Progenitor cell of endocrine pancreas (in vitro differentiated cells): Measurements from ENCODE around the gene MPZL3. TPM values are rescaled to one million over a fixed set of nuclear protein-coding genes. Genes with fewer than 3 reads are reported as not detected.

Source experiments
- DNase-seq: peaks from one replicate; pipeline ENCODE4 v3.0.0; 2021; ENCODE audit warnings: low spot score; ENCODE audit not compliant: unreplicated experiment
- H3K27ac Mint-ChIP-seq: 2 replicates; pipeline ENCODE4 v1.8.0; 2021; ENCODE audit warnings: mild to moderate bottlenecking, moderate library complexity, mixed read lengths
- H3K27me3 Mint-ChIP-seq: 2 replicates; pipeline ENCODE4 v1.8.0; 2021; ENCODE audit warnings: mixed read lengths
- H3K36me3 Mint-ChIP-seq: 2 replicates; pipeline ENCODE4 v1.8.0; 2022; ENCODE audit warnings: mixed read lengths; ENCODE audit not compliant: insufficient read depth
- H3K4me1 Mint-ChIP-seq: 2 replicates; pipeline ENCODE4 v1.8.0; 2021; ENCODE audit warnings: low read depth, mixed read lengths
- H3K4me3 Mint-ChIP-seq: 2 replicates; pipeline ENCODE4 v1.8.0; 2021; ENCODE audit warnings: low read depth, mild to moderate bottlenecking, moderate library complexity, mixed read lengths
- H3K9me3 Mint-ChIP-seq: 2 replicates; pipeline ENCODE4 v1.8.0; 2021; ENCODE audit warnings: low read depth, mixed read lengths
- long read RNA-seq: library from polyadenylated mRNA; unstranded; transcript quantifications from one replicate; pipeline ENCODE4 v2.0.0, GENCODE V29; 2020
- total RNA-seq: library from RNA; stranded (reverse); gene quantifications from 2 replicates; pipeline ENCODE4 v1.2.1, GENCODE V29; 2021
- TF ChIP-seq, protein P1 (sequence below): fragments of 200-600 bp; sonication (generic); IDR thresholded peaks from one replicate; pipeline ENCODE4 v1.5.0; 2021; ENCODE audit warnings: antibody characterized with exemption, mild to moderate bottlenecking; ENCODE audit not compliant: unreplicated experiment

MPZL3 gene, protein sequence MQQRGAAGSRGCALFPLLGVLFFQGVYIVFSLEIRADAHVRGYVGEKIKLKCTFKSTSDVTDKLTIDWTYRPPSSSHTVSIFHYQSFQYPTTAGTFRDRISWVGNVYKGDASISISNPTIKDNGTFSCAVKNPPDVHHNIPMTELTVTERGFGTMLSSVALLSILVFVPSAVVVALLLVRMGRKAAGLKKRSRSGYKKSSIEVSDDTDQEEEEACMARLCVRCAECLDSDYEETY
- 6.3 and 7.4 TPM in 2 replicates for total RNA-seq
- long read RNA-seq, transcript MPZL3-201 (6 exons, 3,968 nt) = major isoform, 5 of 15 reads
- long read RNA-seq, partial matches to known transcripts = 1 of 15 reads
- long read RNA-seq, other reads (novel, unspliced or antisense) = 6 of 15 reads

DNA sequence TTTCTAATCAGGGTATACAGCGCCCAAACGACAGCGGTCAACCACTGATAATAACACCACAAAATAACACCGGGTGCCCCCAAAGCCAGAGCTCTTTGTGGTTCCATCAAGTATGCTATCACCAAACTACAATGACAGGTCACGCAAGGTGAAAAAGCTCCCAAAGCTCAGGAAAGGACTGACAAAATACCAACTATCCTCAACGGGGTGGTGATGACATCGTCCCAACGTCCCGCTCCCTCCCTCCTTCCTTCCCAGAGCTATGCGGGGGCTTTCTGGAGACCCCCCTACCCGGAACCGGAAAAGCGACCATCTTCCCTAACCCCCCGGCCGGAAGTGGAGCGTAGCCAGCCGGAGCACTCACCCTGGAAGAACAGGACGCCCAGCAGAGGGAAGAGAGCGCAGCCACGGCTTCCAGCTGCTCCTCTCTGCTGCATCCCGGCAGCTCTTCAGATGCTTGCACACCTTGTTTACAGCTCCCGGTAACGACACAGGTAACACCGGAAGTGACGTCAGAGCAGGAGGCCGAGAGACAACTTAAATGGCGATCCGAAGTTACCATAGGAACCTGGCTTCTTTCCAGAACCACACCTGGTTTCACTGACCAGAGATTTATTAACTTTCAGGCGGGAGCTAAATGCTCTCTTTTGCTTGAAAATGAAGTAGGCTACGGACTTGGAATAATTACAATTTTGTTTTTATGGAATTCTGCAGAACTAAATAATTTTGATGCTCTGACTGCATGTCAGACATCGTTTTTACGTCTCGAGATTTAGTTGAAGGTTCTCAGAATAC is at the start of gene MPZL3:
Gene MPZL3 (minus strand): TSS at position 508 of the 795 bp plus-strand sequence. CDS start 71 bp downstream, at position 437.
- H3K4me1 Mint-ChIP-seq = peaks cover 9% of the 10 kb centered on the region
- H3K27ac Mint-ChIP-seq = peak within 1 kb of the TSS; percentile 100
- TF ChIP-seq, protein P1, sequence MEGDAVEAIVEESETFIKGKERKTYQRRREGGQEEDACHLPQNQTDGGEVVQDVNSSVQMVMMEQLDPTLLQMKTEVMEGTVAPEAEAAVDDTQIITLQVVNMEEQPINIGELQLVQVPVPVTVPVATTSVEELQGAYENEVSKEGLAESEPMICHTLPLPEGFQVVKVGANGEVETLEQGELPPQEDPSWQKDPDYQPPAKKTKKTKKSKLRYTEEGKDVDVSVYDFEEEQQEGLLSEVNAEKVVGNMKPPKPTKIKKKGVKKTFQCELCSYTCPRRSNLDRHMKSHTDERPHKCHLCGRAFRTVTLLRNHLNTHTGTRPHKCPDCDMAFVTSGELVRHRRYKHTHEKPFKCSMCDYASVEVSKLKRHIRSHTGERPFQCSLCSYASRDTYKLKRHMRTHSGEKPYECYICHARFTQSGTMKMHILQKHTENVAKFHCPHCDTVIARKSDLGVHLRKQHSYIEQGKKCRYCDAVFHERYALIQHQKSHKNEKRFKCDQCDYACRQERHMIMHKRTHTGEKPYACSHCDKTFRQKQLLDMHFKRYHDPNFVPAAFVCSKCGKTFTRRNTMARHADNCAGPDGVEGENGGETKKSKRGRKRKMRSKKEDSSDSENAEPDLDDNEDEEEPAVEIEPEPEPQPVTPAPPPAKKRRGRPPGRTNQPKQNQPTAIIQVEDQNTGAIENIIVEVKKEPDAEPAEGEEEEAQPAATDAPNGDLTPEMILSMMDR = no peak
- H3K36me3 Mint-ChIP-seq = peaks cover 5% of the 10 kb centered on the region
- peak; percentile 67 for DNase-seq
- H3K27me3 Mint-ChIP-seq = no peaks in the 10 kb centered on the region
- H3K4me3 Mint-ChIP-seq = peak within 1 kb of the TSS; percentile 99
- no peaks in the 10 kb centered on the region for H3K9me3 Mint-ChIP-seq

DNA sequence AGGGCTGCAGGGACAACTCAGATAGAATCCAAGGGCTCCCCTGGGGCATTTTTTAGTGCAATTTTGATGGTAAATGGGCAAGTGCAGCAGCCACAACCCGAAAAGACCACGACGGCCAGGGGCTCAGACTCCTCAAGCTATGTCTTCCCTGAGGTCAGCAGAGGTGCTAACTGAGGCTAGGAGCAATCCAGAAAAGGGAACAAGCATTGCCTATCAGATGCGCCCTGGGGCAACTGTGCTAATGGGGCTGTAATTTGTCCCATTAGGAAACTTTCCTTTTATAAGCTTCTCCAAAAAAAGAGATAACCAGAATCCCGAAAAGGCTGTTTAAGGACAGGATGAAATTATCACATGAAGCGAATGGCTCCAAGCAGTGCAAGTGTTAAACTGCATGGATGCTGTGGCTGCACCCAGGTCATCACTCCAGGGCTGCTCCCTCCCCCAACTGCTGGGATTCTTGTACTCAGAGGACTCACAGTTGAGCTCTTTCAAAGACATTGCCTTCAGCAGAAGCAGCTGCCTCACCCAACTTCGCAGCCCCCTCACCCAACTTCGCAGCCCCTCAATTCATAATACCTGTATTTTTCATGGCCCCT is 49.5 kb upstream of the MPZL3 start:
- TF ChIP-seq, protein P1 = no peak
- no peak for DNase-seq
- Mint-ChIP-seq H3K27ac (no peak overlapping the region), H3K9me3 (no peaks in the 10 kb centered on the region), H3K27me3 (peaks cover 20% of the 10 kb centered on the region), H3K4me3 (no peak overlapping the region), H3K36me3 (no peaks in the 10 kb centered on the region), H3K4me1 (no peaks in the 10 kb centered on the region)

DNA sequence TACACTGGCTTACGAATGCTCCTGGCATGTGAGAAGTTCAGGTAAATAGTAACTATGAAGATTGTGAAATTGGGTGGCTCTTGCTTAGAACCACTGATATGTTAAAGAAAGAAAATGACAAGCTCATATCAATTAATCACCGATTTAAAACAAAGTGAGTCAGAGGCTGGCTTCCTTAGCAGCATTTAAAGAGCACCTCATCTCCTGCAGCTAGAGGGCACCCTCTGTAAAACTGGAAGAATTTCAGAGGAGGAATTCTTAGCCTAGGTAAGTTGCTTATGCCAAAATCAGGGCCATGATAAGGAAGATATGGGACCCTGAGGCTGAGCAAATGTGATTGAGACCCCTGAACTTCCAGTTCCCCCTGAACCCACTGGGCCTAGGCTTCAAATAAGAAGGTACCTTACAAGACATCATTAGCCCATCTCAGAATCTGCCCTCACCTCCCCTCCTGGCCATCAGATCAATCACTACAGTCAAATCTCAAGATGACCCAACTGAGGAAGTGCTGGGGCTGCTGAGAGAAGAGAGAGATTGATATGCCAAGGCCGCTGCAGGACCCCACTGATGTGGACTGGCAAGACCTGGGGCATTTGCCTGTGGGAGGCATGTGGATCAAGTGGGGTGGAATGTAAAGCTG is 43.8 kb upstream of the MPZL3 start:
- Mint-ChIP-seq H3K27ac (no peak overlapping the region), H3K27me3 (peaks cover 12% of the 10 kb centered on the region), H3K9me3 (no peaks in the 10 kb centered on the region), H3K36me3 (no peaks in the 10 kb centered on the region), H3K4me1 (no peaks in the 10 kb centered on the region), H3K4me3 (no peak overlapping the region)
- no peak for DNase-seq
- TF ChIP-seq, protein P1 = peak; percentile 48

DNA sequence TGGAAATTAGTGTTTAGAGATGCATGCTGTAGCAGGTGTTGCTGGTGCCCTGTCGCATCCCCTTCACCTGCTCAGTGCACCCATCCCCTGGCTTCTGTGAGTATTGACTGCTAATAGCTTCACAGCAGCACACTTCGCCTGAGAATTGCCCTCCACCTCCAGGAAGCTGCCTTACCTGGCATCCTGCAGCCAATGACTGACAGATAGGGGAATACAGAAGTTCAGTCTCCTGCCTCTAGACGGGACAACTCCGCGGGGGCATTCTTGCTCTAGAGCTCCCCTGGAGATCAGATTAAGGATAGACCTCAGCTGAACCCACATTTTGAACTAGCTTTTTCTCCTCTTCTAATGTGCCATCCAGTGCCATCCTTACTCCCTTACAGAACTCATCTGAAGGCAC is 43.0 kb upstream of the MPZL3 start:
- Mint-ChIP-seq H3K9me3 (no peaks in the 10 kb centered on the region), H3K27me3 (peaks cover 11% of the 10 kb centered on the region), H3K36me3 (no peaks in the 10 kb centered on the region), H3K4me3 (no peak overlapping the region), H3K4me1 (no peaks in the 10 kb centered on the region), H3K27ac (no peak overlapping the region)
- TF ChIP-seq, protein P1 = no peak
- no peak for DNase-seq

DNA sequence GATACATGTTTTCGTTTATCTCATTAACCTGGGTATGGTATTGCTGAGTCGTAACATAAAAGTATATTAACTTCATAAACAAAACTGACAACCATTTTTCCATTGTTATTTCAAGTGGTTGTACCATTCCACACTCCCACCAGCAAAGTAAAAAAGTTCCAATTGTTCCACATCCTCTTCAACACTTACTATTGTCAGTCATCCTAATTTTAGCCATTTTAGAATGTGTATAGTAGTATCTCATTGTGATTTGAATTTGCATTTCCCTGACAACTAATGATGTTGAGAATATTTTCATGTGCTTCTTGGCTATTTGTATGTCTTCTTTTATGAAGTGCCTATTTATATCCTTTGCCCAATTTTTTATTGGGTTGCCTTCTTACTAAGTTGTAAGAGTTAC is 41.9 kb upstream of the MPZL3 start:
- Mint-ChIP-seq H3K4me3 (no peak overlapping the region), H3K27me3 (peaks cover 12% of the 10 kb centered on the region), H3K36me3 (no peaks in the 10 kb centered on the region), H3K27ac (no peak overlapping the region), H3K9me3 (no peaks in the 10 kb centered on the region), H3K4me1 (no peaks in the 10 kb centered on the region)
- DNase-seq = no peak
- TF ChIP-seq, protein P1 = no peak
